HEK293 (cell line): ENCODE results near the gene CNPY4.

Experiments used
- CTCF ChIA-PET: fragments of 350-600 bp; formaldehyde crosslinking; extraction: SDS; loops from one replicate; lab custom pipeline; 2021; ENCODE audit warnings: antibody characterized with exemption; lab: Yijun Ruan, JAX
- POLR2A ChIA-PET: fragments of 300-600 bp; formaldehyde crosslinking; extraction: SDS; loops from one replicate; lab custom pipeline; 2020; ENCODE audit warnings: antibody characterized with exemption, inconsistent platforms; lab: Yijun Ruan, JAX
- H3K27ac ChIP-seq: fragments of 200-500 bp; sonication (Bioruptor generic); 2 replicates; pipeline ENCODE4 v1.5.1; 2014; ENCODE audit warnings: low read depth, low read length, control low read depth, inconsistent platforms; ENCODE audit errors: extremely low read depth
- H3K36me3 ChIP-seq, 2 experiments: fragments of 200-500 bp in 1 of 2; sonication (Bioruptor generic) in 1 of 2; 1 replicate in 1 of 2; 2 replicates in 1 of 2; pipeline ENCODE4 v1.5.1; 2014 to 2017; ENCODE audit warnings: inconsistent platforms in 2 of 2, low read length in 2 of 2; ENCODE audit not compliant: control insufficient read depth in 2 of 2, insufficient read depth in 1 of 2
- H3K4me1 ChIP-seq: fragments of 200-500 bp; sonication (Bioruptor generic); 2 replicates; pipeline ENCODE4 v1.5.1; 2014; ENCODE audit warnings: mild to moderate bottlenecking, low read length, inconsistent platforms; ENCODE audit not compliant: control insufficient read depth, insufficient read depth
- H3K4me3 ChIP-seq: 2 replicates; pipeline ENCODE4 v1.5.1; 2011; ENCODE audit warnings: low read depth, mild to moderate bottlenecking, control low read depth, low read length, moderate library complexity
- H3K9me3 ChIP-seq: fragments of 200-500 bp; sonication (Bioruptor generic); 2 replicates; pipeline ENCODE4 v1.5.1; 2014; ENCODE audit warnings: low read depth, low read length, inconsistent platforms; ENCODE audit not compliant: control insufficient read depth, insufficient read depth
- BCL11B ChIP-seq: fragments of 450-650 bp; formaldehyde crosslinking; IDR thresholded peaks from 2 replicates; pipeline ENCODE4 v1.5.1; 2016; ENCODE audit warnings: low read depth, missing biosample characterization, missing genetic modification characterization
- CTCF ChIP-seq: fragments of 450-650 bp; formaldehyde crosslinking; IDR thresholded peaks from 2 replicates; pipeline ENCODE4 v1.5.1; 2016; ENCODE audit warnings: missing biosample characterization, missing genetic modification characterization
- FEZF1 ChIP-seq: fragments of 450-650 bp; formaldehyde crosslinking; IDR thresholded peaks from 2 replicates; pipeline ENCODE4 v1.5.1; 2016; ENCODE audit warnings: missing biosample characterization, missing genetic modification characterization
- KLF7 ChIP-seq: fragments of 450-650 bp; formaldehyde crosslinking; IDR thresholded peaks from 2 replicates; pipeline ENCODE4 v1.5.1; 2016; ENCODE audit warnings: missing biosample characterization, missing genetic modification characterization, borderline replicate concordance
- SP7 ChIP-seq: fragments of 450-650 bp; formaldehyde crosslinking; IDR thresholded peaks from 2 replicates; pipeline ENCODE4 v1.5.1; 2016; ENCODE audit warnings: missing biosample characterization, missing genetic modification characterization
- ZBTB1 ChIP-seq: fragments of 450-650 bp; formaldehyde crosslinking; IDR thresholded peaks from 2 replicates; pipeline ENCODE4 v1.5.1; 2016; ENCODE audit warnings: missing biosample characterization, missing genetic modification characterization
- ZBTB21 ChIP-seq: fragments of 450-650 bp; formaldehyde crosslinking; IDR thresholded peaks from 2 replicates; pipeline ENCODE4 v1.5.1; 2017; ENCODE audit warnings: missing biosample characterization, missing genetic modification characterization
- ZFHX2 ChIP-seq: fragments of 450-650 bp; formaldehyde crosslinking; conservative IDR thresholded peaks from 2 replicates; pipeline ENCODE4 v1.5.1; 2016; ENCODE audit warnings: missing biosample characterization, missing genetic modification characterization
- ZIC2 ChIP-seq: fragments of 450-650 bp; formaldehyde crosslinking; IDR thresholded peaks from 2 replicates; pipeline ENCODE4 v1.5.1; 2016; ENCODE audit warnings: missing biosample characterization, missing genetic modification characterization
- ZNF114 ChIP-seq: fragments of 450-650 bp; formaldehyde crosslinking; IDR thresholded peaks from 2 replicates; pipeline ENCODE4 v1.5.0; 2017; ENCODE audit warnings: missing biosample characterization, missing genetic modification characterization
- ZNF140 ChIP-seq: fragments of 450-650 bp; formaldehyde crosslinking; IDR thresholded peaks from 2 replicates; pipeline ENCODE4 v1.5.1; 2016; ENCODE audit warnings: missing biosample characterization, missing genetic modification characterization
- ZNF157 ChIP-seq: fragments of 450-650 bp; formaldehyde crosslinking; IDR thresholded peaks from 2 replicates; pipeline ENCODE4 v1.5.1; 2016; ENCODE audit warnings: missing biosample characterization, missing genetic modification characterization
- ZNF2 ChIP-seq: fragments of 450-650 bp; formaldehyde crosslinking; IDR thresholded peaks from 2 replicates; pipeline ENCODE4 v1.5.1; 2016; ENCODE audit warnings: missing biosample characterization, missing genetic modification characterization
- ZNF26 ChIP-seq: fragments of 450-650 bp; formaldehyde crosslinking; IDR thresholded peaks from 2 replicates; pipeline ENCODE4 v1.5.1; 2016; ENCODE audit warnings: missing biosample characterization, missing genetic modification characterization
- ZNF354C ChIP-seq: fragments of 450-650 bp; formaldehyde crosslinking; IDR thresholded peaks from 2 replicates; pipeline ENCODE4 v1.5.1; 2016; ENCODE audit warnings: missing biosample characterization, missing genetic modification characterization, low read depth, borderline replicate concordance
- ZNF423 ChIP-seq: fragments of 450-650 bp; formaldehyde crosslinking; IDR thresholded peaks from 2 replicates; pipeline ENCODE4 v1.5.1; 2016; ENCODE audit warnings: missing biosample characterization, missing genetic modification characterization
- ZNF501 ChIP-seq: fragments of 450-650 bp; formaldehyde crosslinking; IDR thresholded peaks from 2 replicates; pipeline ENCODE4 v1.5.1; 2016; ENCODE audit warnings: missing biosample characterization, missing genetic modification characterization
- ZNF580 ChIP-seq: fragments of 450-650 bp; formaldehyde crosslinking; IDR thresholded peaks from 2 replicates; pipeline ENCODE4 v1.5.1; 2016; ENCODE audit warnings: missing biosample characterization, missing genetic modification characterization
- ZNF585B ChIP-seq: fragments of 450-650 bp; formaldehyde crosslinking; IDR thresholded peaks from 2 replicates; pipeline ENCODE4 v1.5.1; 2016; ENCODE audit warnings: missing biosample characterization, missing genetic modification characterization
- ZNF701 ChIP-seq: fragments of 450-650 bp; formaldehyde crosslinking; IDR thresholded peaks from 2 replicates; pipeline ENCODE4 v1.5.1; 2016; ENCODE audit warnings: missing biosample characterization, missing genetic modification characterization
- TF ChIP-seq, protein P1 (sequence below): fragments of 450-650 bp; formaldehyde crosslinking; IDR thresholded peaks from 2 replicates; pipeline ENCODE4 v1.5.1; 2016; ENCODE audit warnings: missing biosample characterization, missing genetic modification characterization, low read depth
- TF ChIP-seq, protein P2 (sequence below): fragments of 450-650 bp; formaldehyde crosslinking; IDR thresholded peaks from 2 replicates; pipeline ENCODE4 v1.5.1; 2016; ENCODE audit warnings: missing biosample characterization, missing genetic modification characterization
- TF ChIP-seq, protein P3 (sequence below): fragments of 450-650 bp; formaldehyde crosslinking; conservative IDR thresholded peaks from 2 replicates; pipeline ENCODE4 v1.5.1; 2016; ENCODE audit warnings: low read depth, missing biosample characterization, missing genetic modification characterization
- TF ChIP-seq, protein P4 (sequence below): fragments of 450-650 bp; formaldehyde crosslinking; IDR thresholded peaks from 2 replicates; pipeline ENCODE4 v1.5.1; 2016; ENCODE audit warnings: missing biosample characterization, missing genetic modification characterization

CNPY4 gene

GRCh38 chr7:100148559-100149328 is 29.3 kb downstream of the CNPY4 start, which contains the start of gene LAMTOR4:
LAMTOR4 (plus strand) TSS chr7:100148918; CDS start chr7:100148973, 55 bp downstream.
- POLR2A ChIA-PET, result interaction anchor here (0.6 to 3.5 kb wide), 26 partner anchors 8 to 281 kb away, joined by 3 to 38 read pairs (median 6); partner anchors contain the start of genes AP4M1, GAL3ST4, GPC2 and MBLAC1
- H3K9me3 ChIP-seq, result no peaks in the 10 kb centered on the region
- H3K4me1 ChIP-seq, result peaks cover 10% of the 10 kb centered on the region
- H3K4me3 ChIP-seq, result peak within 1 kb of the TSS; percentile 74
- peak within 1 kb of the TSS; percentile 68 for H3K27ac ChIP-seq
- H3K36me3 ChIP-seq, result peaks cover 15 to 23% of the 10 kb centered on the region in 2 experiments; a peak in 2 of 3 replicates
- CTCF ChIA-PET, result interaction anchor here (1.0 kb wide), 1 partner anchor 16 kb away, joined by 7 read pairs; no protein-coding TSS in a partner anchor
- TF ChIP-seq ZIC2 (tag by site-specific recombination), result peak; percentile 82
- TF ChIP-seq ZBTB1 (tag by site-specific recombination), result no peak
- no peak for TF ChIP-seq ZNF354C
- TF ChIP-seq, protein P1, sequence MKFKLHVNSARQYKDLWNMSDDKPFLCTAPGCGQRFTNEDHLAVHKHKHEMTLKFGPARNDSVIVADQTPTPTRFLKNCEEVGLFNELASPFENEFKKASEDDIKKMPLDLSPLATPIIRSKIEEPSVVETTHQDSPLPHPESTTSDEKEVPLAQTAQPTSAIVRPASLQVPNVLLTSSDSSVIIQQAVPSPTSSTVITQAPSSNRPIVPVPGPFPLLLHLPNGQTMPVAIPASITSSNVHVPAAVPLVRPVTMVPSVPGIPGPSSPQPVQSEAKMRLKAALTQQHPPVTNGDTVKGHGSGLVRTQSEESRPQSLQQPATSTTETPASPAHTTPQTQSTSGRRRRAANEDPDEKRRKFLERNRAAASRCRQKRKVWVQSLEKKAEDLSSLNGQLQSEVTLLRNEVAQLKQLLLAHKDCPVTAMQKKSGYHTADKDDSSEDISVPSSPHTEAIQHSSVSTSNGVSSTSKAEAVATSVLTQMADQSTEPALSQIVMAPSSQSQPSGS (tag by site-specific recombination), result no peak
- TF ChIP-seq KLF7 (tag by site-specific recombination), result peak; percentile 30; the same call in 1 of the 2 replicates
- no peak; the same call in 1 of the 2 replicates for TF ChIP-seq CTCF (tag by site-specific recombination)
- TF ChIP-seq ZFHX2 (tag by site-specific recombination), result peak; percentile 70
- 0 out of 2 replicates have a peak, but pooled peaks have one; percentile 63 for TF ChIP-seq ZNF2 (tag by site-specific recombination)
- 0 out of 2 replicates have a peak, but pooled peaks have one; percentile 20 for TF ChIP-seq BCL11B (tag by site-specific recombination)
- TF ChIP-seq SP7 (tag by site-specific recombination), result no peak
- no peak for TF ChIP-seq ZNF26
- TF ChIP-seq FEZF1 (tag by site-specific recombination), result no peak
- TF ChIP-seq, protein P2, sequence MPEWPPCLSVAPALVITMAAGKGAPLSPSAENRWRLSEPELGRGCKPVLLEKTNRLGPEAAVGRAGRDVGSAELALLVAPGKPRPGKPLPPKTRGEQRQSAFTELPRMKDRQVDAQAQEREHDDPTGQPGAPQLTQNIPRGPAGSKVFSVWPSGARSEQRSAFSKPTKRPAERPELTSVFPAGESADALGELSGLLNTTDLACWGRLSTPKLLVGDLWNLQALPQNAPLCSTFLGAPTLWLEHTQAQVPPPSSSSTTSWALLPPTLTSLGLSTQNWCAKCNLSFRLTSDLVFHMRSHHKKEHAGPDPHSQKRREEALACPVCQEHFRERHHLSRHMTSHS (tag by site-specific recombination), result no peak
- TF ChIP-seq, protein P3, sequence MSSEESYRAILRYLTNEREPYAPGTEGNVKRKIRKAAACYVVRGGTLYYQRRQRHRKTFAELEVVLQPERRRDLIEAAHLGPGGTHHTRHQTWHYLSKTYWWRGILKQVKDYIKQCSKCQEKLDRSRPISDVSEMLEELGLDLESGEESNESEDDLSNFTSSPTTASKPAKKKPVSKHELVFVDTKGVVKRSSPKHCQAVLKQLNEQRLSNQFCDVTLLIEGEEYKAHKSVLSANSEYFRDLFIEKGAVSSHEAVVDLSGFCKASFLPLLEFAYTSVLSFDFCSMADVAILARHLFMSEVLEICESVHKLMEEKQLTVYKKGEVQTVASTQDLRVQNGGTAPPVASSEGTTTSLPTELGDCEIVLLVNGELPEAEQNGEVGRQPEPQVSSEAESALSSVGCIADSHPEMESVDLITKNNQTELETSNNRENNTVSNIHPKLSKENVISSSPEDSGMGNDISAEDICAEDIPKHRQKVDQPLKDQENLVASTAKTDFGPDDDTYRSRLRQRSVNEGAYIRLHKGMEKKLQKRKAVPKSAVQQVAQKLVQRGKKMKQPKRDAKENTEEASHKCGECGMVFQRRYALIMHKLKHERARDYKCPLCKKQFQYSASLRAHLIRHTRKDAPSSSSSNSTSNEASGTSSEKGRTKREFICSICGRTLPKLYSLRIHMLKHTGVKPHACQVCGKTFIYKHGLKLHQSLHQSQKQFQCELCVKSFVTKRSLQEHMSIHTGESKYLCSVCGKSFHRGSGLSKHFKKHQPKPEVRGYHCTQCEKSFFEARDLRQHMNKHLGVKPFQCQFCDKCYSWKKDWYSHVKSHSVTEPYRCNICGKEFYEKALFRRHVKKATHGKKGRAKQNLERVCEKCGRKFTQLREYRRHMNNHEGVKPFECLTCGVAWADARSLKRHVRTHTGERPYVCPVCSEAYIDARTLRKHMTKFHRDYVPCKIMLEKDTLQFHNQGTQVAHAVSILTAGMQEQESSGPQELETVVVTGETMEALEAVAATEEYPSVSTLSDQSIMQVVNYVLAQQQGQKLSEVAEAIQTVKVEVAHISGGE, result peak; percentile 79
- TF ChIP-seq ZNF701 (tag by site-specific recombination), result no peak
- no peak for TF ChIP-seq ZNF114
- TF ChIP-seq ZNF585B (tag by site-specific recombination), result no peak
- peak; percentile 93 for TF ChIP-seq ZNF501 (tag by site-specific recombination)
- TF ChIP-seq ZNF423 (tag by site-specific recombination), result no peak
- no peak for TF ChIP-seq ZBTB21
- no peak for TF ChIP-seq ZNF140 (tag by site-specific recombination)
- TF ChIP-seq, protein P4, sequence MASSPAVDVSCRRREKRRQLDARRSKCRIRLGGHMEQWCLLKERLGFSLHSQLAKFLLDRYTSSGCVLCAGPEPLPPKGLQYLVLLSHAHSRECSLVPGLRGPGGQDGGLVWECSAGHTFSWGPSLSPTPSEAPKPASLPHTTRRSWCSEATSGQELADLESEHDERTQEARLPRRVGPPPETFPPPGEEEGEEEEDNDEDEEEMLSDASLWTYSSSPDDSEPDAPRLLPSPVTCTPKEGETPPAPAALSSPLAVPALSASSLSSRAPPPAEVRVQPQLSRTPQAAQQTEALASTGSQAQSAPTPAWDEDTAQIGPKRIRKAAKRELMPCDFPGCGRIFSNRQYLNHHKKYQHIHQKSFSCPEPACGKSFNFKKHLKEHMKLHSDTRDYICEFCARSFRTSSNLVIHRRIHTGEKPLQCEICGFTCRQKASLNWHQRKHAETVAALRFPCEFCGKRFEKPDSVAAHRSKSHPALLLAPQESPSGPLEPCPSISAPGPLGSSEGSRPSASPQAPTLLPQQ (tag by site-specific recombination), result no peak
- TF ChIP-seq ZNF580 (tag by site-specific recombination), result peak; percentile 80; the same call in 1 of the 2 replicates
- no peak for TF ChIP-seq ZNF157 (tag by site-specific recombination)
